Measurements from ENCODE around the gene PSMB2.
A peak's percentile ranks its signal among the peaks of the same experiment; 100 is the strongest.

Gene PSMB2

DNA sequence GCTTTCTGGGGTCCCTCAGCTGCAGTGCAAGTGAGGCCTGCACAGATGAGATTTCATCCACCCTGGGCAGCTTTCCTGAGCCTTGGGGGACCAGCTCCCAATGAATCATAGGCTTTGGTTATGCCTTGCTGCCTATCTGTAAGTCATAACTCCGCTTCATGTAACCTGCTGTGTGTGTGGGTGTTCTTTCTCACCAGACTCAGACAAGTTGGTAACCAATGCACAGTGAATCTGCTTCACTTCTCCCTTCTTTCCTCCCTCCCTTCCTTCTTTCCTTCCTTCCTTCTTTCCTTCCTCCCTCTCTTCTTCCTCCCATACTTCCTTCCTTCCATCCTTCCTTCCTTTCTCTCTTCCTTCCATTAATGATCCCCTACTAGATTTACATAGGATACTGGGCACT, 34.4 kb upstream of the PSMB2 start (continued):
- TF ChIP-seq ZNF354C (tag by site-specific recombination; IDR thresholded peaks at IDR 0.05; ENCODE audit: borderline replicate concordance, low read depth), result no peak
- TF ChIP-seq, protein P1, sequence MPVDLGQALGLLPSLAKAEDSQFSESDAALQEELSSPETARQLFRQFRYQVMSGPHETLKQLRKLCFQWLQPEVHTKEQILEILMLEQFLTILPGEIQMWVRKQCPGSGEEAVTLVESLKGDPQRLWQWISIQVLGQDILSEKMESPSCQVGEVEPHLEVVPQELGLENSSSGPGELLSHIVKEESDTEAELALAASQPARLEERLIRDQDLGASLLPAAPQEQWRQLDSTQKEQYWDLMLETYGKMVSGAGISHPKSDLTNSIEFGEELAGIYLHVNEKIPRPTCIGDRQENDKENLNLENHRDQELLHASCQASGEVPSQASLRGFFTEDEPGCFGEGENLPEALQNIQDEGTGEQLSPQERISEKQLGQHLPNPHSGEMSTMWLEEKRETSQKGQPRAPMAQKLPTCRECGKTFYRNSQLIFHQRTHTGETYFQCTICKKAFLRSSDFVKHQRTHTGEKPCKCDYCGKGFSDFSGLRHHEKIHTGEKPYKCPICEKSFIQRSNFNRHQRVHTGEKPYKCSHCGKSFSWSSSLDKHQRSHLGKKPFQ (tag by site-specific recombination; IDR thresholded peaks at IDR 0.05), result no peak
- no peak for TF ChIP-seq ZNF585B (tag by site-specific recombination; IDR thresholded peaks at IDR 0.05)
- TF ChIP-seq, protein P2, sequence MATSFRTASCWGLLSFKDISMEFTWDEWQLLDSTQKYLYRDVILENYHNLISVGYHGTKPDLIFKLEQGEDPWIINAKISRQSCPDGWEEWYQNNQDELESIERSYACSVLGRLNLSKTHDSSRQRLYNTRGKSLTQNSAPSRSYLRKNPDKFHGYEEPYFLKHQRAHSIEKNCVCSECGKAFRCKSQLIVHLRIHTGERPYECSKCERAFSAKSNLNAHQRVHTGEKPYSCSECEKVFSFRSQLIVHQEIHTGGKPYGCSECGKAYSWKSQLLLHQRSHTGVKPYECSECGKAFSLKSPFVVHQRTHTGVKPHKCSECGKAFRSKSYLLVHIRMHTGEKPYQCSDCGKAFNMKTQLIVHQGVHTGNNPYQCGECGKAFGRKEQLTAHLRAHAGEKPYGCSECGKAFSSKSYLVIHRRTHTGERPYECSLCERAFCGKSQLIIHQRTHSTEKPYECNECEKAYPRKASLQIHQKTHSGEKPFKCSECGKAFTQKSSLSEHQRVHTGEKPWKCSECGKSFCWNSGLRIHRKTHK (tag by site-specific recombination; IDR thresholded peaks at IDR 0.05), result no peak
- no peak for TF ChIP-seq ZNF777 (tag by site-specific recombination; IDR thresholded peaks at IDR 0.05; ENCODE audit: borderline replicate concordance)
- TF ChIP-seq GLIS1 (tag by site-specific recombination; IDR thresholded peaks at IDR 0.05), result 0 out of 2 replicates have a peak, but pooled peaks have one; percentile 21
- TF ChIP-seq, protein P3, sequence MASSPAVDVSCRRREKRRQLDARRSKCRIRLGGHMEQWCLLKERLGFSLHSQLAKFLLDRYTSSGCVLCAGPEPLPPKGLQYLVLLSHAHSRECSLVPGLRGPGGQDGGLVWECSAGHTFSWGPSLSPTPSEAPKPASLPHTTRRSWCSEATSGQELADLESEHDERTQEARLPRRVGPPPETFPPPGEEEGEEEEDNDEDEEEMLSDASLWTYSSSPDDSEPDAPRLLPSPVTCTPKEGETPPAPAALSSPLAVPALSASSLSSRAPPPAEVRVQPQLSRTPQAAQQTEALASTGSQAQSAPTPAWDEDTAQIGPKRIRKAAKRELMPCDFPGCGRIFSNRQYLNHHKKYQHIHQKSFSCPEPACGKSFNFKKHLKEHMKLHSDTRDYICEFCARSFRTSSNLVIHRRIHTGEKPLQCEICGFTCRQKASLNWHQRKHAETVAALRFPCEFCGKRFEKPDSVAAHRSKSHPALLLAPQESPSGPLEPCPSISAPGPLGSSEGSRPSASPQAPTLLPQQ (tag by site-specific recombination; IDR thresholded peaks at IDR 0.05), result no peak
- TF ChIP-seq ZNF157 (tag by site-specific recombination; IDR thresholded peaks at IDR 0.05), result no peak
- no peak for TF ChIP-seq KLF10 (tag by site-specific recombination; IDR thresholded peaks at IDR 0.05)
- TF ChIP-seq ZNF747 (tag by site-specific recombination; IDR thresholded peaks at IDR 0.05), result no peak
- TF ChIP-seq ZNF621 (tag by site-specific recombination; IDR thresholded peaks at IDR 0.05), result peak; percentile 42; the same call in 1 of the 2 replicates
- TF ChIP-seq, protein P4, sequence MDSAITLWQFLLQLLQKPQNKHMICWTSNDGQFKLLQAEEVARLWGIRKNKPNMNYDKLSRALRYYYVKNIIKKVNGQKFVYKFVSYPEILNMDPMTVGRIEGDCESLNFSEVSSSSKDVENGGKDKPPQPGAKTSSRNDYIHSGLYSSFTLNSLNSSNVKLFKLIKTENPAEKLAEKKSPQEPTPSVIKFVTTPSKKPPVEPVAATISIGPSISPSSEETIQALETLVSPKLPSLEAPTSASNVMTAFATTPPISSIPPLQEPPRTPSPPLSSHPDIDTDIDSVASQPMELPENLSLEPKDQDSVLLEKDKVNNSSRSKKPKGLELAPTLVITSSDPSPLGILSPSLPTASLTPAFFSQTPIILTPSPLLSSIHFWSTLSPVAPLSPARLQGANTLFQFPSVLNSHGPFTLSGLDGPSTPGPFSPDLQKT (IDR thresholded peaks at IDR 0.05; ENCODE audit: borderline replicate concordance, low read depth, low read length), result no peak
- TF ChIP-seq ZNF223 (tag by site-specific recombination; IDR thresholded peaks at IDR 0.05), result no peak
- no peak for TF ChIP-seq ZNF701 (tag by site-specific recombination; IDR thresholded peaks at IDR 0.05)
- no peak for TF ChIP-seq KLF9 (tag by site-specific recombination; IDR thresholded peaks at IDR 0.05; ENCODE audit: low read depth)
- TF ChIP-seq, protein P5, sequence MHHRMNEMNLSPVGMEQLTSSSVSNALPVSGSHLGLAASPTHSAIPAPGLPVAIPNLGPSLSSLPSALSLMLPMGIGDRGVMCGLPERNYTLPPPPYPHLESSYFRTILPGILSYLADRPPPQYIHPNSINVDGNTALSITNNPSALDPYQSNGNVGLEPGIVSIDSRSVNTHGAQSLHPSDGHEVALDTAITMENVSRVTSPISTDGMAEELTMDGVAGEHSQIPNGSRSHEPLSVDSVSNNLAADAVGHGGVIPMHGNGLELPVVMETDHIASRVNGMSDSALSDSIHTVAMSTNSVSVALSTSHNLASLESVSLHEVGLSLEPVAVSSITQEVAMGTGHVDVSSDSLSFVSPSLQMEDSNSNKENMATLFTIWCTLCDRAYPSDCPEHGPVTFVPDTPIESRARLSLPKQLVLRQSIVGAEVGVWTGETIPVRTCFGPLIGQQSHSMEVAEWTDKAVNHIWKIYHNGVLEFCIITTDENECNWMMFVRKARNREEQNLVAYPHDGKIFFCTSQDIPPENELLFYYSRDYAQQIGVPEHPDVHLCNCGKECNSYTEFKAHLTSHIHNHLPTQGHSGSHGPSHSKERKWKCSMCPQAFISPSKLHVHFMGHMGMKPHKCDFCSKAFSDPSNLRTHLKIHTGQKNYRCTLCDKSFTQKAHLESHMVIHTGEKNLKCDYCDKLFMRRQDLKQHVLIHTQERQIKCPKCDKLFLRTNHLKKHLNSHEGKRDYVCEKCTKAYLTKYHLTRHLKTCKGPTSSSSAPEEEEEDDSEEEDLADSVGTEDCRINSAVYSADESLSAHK (tag by site-specific recombination; IDR thresholded peaks at IDR 0.05), result no peak
- no peak for TF ChIP-seq ZNF626 (tag by site-specific recombination; IDR thresholded peaks at IDR 0.05)
- TF ChIP-seq, protein P6, sequence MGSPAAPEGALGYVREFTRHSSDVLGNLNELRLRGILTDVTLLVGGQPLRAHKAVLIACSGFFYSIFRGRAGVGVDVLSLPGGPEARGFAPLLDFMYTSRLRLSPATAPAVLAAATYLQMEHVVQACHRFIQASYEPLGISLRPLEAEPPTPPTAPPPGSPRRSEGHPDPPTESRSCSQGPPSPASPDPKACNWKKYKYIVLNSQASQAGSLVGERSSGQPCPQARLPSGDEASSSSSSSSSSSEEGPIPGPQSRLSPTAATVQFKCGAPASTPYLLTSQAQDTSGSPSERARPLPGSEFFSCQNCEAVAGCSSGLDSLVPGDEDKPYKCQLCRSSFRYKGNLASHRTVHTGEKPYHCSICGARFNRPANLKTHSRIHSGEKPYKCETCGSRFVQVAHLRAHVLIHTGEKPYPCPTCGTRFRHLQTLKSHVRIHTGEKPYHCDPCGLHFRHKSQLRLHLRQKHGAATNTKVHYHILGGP (tag by site-specific recombination; IDR thresholded peaks at IDR 0.05), result 0 out of 2 replicates have a peak, but pooled peaks have one; percentile 16
- no peak for TF ChIP-seq ZNF48 (tag by site-specific recombination; IDR thresholded peaks at IDR 0.05)
- TF ChIP-seq, protein P7, sequence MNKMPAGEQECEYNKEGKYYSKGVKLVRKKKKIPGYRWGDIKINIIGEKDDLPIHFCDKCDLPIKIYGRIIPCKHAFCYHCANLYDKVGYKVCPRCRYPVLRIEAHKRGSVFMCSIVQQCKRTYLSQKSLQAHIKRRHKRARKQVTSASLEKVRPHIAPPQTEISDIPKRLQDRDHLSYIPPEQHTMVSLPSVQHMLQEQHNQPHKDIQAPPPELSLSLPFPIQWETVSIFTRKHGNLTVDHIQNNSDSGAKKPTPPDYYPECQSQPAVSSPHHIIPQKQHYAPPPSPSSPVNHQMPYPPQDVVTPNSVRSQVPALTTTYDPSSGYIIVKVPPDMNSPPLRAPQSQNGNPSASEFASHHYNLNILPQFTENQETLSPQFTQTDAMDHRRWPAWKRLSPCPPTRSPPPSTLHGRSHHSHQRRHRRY (tag by site-specific recombination; IDR thresholded peaks at IDR 0.05), result no peak
- no peak for TF ChIP-seq GLI2 (tag by site-specific recombination; IDR thresholded peaks at IDR 0.05; ENCODE audit: borderline replicate concordance, low read depth)
- TF ChIP-seq SCRT1 (tag by site-specific recombination; IDR thresholded peaks at IDR 0.05; ENCODE audit: borderline replicate concordance), result no peak
- TF ChIP-seq, protein P8, sequence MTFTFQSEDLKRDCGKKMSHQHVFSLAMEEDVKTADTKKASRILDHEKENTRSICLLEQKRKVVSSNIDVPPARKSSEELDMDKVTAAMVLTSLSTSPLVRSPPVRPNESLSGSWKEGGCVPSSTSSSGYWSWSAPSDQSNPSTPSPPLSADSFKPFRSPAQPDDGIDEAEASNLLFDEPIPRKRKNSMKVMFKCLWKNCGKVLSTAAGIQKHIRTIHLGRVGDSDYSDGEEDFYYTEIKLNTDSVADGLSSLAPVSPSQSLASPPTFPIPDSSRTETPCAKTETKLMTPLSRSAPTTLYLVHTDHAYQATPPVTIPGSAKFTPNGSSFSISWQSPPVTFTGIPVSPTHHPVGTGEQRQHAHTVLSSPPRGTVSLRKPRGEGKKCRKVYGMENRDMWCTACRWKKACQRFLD (tag by site-specific recombination; IDR thresholded peaks at IDR 0.05), result no peak
- TF ChIP-seq TRIM28 (IDR thresholded peaks at IDR 0.05; ENCODE audit: borderline replicate concordance, low read length), result no peak

All from HEK293 (cell line).